ENCODE measurements around the gene MCEMP1. TPM values are rescaled to one million over a fixed set of nuclear protein-coding genes. Genes with fewer than 3 reads are reported as not detected.

The MCEMP1 gene
- total and polyA plus RNA-seq, 2 of the 13 experiments (the other 11 are each of a cell fraction or from before 2014, with no cell fraction given): not detected

- ChIA-PET CTCF (ENCODE audit: low intra/inter-chr PET ratio, low total read pairs) (no interaction called here), POLR2A (no interaction called here)
- ATAC-seq (no peak), FAIRE-seq (no peak), DNase-seq (ENCODE audit: low spot score) (no peak)
- no peak overlapping the region for H3K9ac ChIP-seq (ENCODE audit: insufficient read depth, low read depth, low read length)
- in situ Hi-C loops (cut with HindIII; ENCODE audit: extremely low pct_ligation_motif_present, low pct_unique_long_range_greater_than_20kb) (no loop called here), intact Hi-C loops (cut with micrococcal nuclease; ENCODE audit: unreplicated experiment) (no loop called here)
- H3K4me1 ChIP-seq (ENCODE audit: insufficient read depth, low read length): peaks cover 11% of the 10 kb centered on the region
- no peaks in the 10 kb centered on the region for H3K36me3 ChIP-seq (replicated peaks in 1 of 2; ENCODE audit: control insufficient read depth in 1 of 2, insufficient read depth in 2 of 2, low read length in 2 of 2)
- no peak overlapping the region for H2AFZ ChIP-seq (ENCODE audit: low read length)
- no TSS peak for BruUV-seq (replicated peaks)
- no peak overlapping the region for H3K27ac ChIP-seq (ENCODE audit: extremely low read length, insufficient read depth, low read length)
- H3K79me2 ChIP-seq (ENCODE audit: insufficient read depth, low read length): no peaks in the 10 kb centered on the region
- H3K4me3 ChIP-seq (replicated peaks in 1 of 3; ENCODE audit: insufficient read depth in 1 of 3, low read depth in 2 of 3, low read length in 3 of 3): no peak overlapping the region
- no peaks in the 10 kb centered on the region for H3K27me3 ChIP-seq (ENCODE audit: control insufficient read depth in 1 of 2, insufficient read depth in 2 of 2, low read length in 2 of 2)
- H4K20me1 ChIP-seq (ENCODE audit: insufficient read depth, low read length): no peaks in the 10 kb centered on the region
- H3K9me3 ChIP-seq (ENCODE audit: low read length): no peaks in the 10 kb centered on the region
- 78% methylated on average over 11 of the region's 15 CpGs for WGBS (ENCODE audit: low lambda C conversion rate)
- H3K4me2 ChIP-seq (ENCODE audit: low read depth, low read length): no peak overlapping the region
- no peak for TF ChIP-seq ZNF678 (CRISPR knock-in tag; IDR thresholded peaks at IDR 0.05)
- no peak for TF ChIP-seq SKI (IDR thresholded peaks at IDR 0.05; ENCODE audit: partially characterized antibody)
- no peak for TF ChIP-seq ZNF432 (CRISPR knock-in tag; IDR thresholded peaks at IDR 0.05; ENCODE audit: borderline replicate concordance)
- no peak for TF ChIP-seq CBFB (CRISPR knock-in tag; IDR thresholded peaks at IDR 0.05)
- TF ChIP-seq ZNF142 (CRISPR knock-in tag; IDR thresholded peaks at IDR 0.05): no peak
- TF ChIP-seq USF2 (IDR thresholded peaks at IDR 0.05; ENCODE audit: low read depth, low read length): no peak
- no peak for TF ChIP-seq USF2 (CRISPR knock-in tag; IDR thresholded peaks at IDR 0.05; ENCODE audit: borderline replicate concordance)
- no peak for TF ChIP-seq HIC2 (CRISPR knock-in tag; IDR thresholded peaks at IDR 0.05; ENCODE audit: low read depth)
- no peak for TF ChIP-seq THAP7 (CRISPR knock-in tag; IDR thresholded peaks at IDR 0.05)
- no peak for TF ChIP-seq MAFK (conservative IDR thresholded peaks at IDR 0.05 in 1 of 2, IDR thresholded peaks at IDR 0.05 in 1 of 2; ENCODE audit: low read length in 2 of 2)
Observed at GRCh38 chr19:7648265-7649014, 28.4 kb upstream of the MCEMP1 start.

Data from HepG2 (cell line).